Body of pancreas (tissue), 4 donors: ENCODE data around the gene ATP6V1G1.

Source experiments
- POLR2A ChIP-seq, 3 donors: fragments of 450-650 bp; IDR thresholded peaks; one replicate each; pipeline ENCODE4 v1.6.1; 2016; ENCODE audit warnings: antibody characterized with exemption in 3 of 3, mild to moderate bottlenecking in 2 of 3
- TF ChIP-seq, protein P1 (sequence below), 7 experiments: fragments of 450-650 bp in 4 of 7; fragments of 200-600 bp in 3 of 7; sonication (generic) in 3 of 7; IDR thresholded peaks; one replicate each; pipeline ENCODE4 v1.5.1; 2016 to 2019; ENCODE audit warnings: antibody characterized with exemption in 7 of 7

DNA sequence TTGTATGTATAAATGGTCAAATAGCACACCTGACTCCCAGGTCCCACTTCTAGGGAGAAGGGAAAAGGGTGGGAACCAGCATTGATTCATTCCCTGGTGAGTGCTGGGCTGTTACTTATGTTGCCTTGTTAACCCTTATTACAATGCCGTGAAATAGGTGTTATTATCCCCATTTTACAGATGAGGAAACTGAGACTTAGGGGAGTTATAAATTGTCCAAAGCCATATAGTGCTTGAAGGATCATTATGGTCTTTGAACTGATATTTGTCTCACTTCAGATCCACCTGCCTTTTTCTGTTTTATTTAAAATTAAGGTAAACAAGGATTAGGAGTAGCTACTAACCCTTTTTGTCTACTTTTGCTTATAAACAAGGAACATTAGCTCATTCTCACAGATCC lies 40.0 kb downstream of the ATP6V1G1 start:
- TF ChIP-seq, protein P1, sequence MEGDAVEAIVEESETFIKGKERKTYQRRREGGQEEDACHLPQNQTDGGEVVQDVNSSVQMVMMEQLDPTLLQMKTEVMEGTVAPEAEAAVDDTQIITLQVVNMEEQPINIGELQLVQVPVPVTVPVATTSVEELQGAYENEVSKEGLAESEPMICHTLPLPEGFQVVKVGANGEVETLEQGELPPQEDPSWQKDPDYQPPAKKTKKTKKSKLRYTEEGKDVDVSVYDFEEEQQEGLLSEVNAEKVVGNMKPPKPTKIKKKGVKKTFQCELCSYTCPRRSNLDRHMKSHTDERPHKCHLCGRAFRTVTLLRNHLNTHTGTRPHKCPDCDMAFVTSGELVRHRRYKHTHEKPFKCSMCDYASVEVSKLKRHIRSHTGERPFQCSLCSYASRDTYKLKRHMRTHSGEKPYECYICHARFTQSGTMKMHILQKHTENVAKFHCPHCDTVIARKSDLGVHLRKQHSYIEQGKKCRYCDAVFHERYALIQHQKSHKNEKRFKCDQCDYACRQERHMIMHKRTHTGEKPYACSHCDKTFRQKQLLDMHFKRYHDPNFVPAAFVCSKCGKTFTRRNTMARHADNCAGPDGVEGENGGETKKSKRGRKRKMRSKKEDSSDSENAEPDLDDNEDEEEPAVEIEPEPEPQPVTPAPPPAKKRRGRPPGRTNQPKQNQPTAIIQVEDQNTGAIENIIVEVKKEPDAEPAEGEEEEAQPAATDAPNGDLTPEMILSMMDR (IDR thresholded peaks at IDR 0.05), result no peak
- no peak for TF ChIP-seq POLR2A (IDR thresholded peaks at IDR 0.05)
